Ishikawa (cell line): ENCODE measurements around the gene IGDCC3.

Experiments
- CEBPB ChIP-seq: IDR thresholded peaks from 2 replicates; pipeline ENCODE4 v1.6.1; 2012
- CREB1 ChIP-seq: IDR thresholded peaks from 2 replicates; pipeline ENCODE4 v1.6.1; 2012; ENCODE audit warnings: low read depth
- EGR1 ChIP-seq: IDR thresholded peaks from 2 replicates; pipeline ENCODE4 v1.6.1; 2012
- EP300 ChIP-seq: IDR thresholded peaks from 2 replicates; pipeline ENCODE4 v1.6.1; 2012; ENCODE audit warnings: borderline replicate concordance
- FOXM1 ChIP-seq: IDR thresholded peaks from 2 replicates; pipeline ENCODE4 v1.6.1; 2012; ENCODE audit warnings: low read depth, borderline replicate concordance
- NFIC ChIP-seq: IDR thresholded peaks from 2 replicates; pipeline ENCODE4 v1.6.1; 2012
- RAD21 ChIP-seq: IDR thresholded peaks from 2 replicates; pipeline ENCODE4 v1.6.1; 2012; ENCODE audit warnings: low read depth
- TAF1 ChIP-seq: IDR thresholded peaks from 2 replicates; pipeline ENCODE4 v1.6.1; 2012; ENCODE audit warnings: low read depth, mild to moderate bottlenecking
- TCF12 ChIP-seq: IDR thresholded peaks from 2 replicates; pipeline ENCODE4 v1.6.1; 2012; ENCODE audit warnings: low read depth
- TEAD4 ChIP-seq: IDR thresholded peaks from 2 replicates; pipeline ENCODE4 v1.6.1; 2012
- YY1 ChIP-seq: IDR thresholded peaks from 2 replicates; pipeline ENCODE4 v1.6.1; 2012; ENCODE audit warnings: low read depth
- ZBTB7A ChIP-seq: IDR thresholded peaks from 2 replicates; pipeline ENCODE4 v1.6.1; 2012; ENCODE audit warnings: low read depth
- TF ChIP-seq, protein P1 (sequence below): IDR thresholded peaks from 2 replicates; pipeline ENCODE4 v1.6.1; 2012
- TF ChIP-seq, protein P2 (sequence below): IDR thresholded peaks from 2 replicates; pipeline ENCODE4 v1.6.1; 2012; ENCODE audit warnings: low read depth, mild to moderate bottlenecking
- TF ChIP-seq, protein P3 (sequence below): IDR thresholded peaks from 2 replicates; pipeline ENCODE4 v1.6.1; 2012

Gene IGDCC3

DNA sequence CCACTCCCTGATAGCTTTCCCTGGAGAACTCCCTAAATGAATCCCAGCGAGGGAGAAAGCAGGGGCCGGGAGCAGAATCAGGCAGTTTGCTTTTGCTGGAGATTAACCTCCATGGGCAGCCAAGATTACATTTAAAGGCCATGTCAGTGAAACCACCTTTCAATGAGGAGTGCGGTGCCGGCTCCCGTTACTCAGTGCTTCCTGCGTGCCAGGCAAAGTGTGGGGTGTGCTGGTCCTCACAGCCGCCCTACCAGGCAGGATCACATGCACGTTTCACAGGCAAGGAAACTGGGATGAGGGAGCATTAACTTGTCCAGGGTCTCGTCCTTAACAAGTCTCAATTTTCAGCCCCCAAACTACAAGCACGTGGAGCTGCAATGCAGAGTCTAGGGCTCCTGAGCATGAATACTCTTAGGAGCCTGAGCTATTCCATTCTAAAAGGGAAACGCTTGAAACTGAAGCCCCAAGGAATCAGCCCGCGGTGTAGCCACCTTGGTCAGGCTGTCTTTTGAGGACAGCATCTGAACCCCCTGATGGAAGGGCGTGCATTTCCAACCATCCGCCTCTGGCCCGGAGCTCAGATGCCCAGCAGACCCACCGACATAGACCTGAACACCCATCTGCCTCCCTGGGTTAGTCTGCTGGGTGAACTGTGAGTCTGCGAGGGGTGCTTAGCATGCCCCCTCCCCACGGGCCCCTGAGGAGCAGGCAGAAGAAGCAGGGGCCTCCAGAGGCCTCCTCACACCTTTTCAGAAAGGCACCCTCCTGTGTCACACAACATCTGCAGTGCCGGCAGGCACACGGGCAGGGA lies 5.6 kb downstream of the IGDCC3 start:
- TF ChIP-seq, protein P1, sequence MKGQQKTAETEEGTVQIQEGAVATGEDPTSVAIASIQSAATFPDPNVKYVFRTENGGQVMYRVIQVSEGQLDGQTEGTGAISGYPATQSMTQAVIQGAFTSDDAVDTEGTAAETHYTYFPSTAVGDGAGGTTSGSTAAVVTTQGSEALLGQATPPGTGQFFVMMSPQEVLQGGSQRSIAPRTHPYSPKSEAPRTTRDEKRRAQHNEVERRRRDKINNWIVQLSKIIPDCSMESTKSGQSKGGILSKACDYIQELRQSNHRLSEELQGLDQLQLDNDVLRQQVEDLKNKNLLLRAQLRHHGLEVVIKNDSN, result no peak
- TF ChIP-seq RAD21 (no peak), CEBPB (no peak), TEAD4 (no peak), CREB1 (no peak), TCF12 (no peak), FOXM1 (no peak), TAF1 (no peak)
- TF ChIP-seq, protein P2, sequence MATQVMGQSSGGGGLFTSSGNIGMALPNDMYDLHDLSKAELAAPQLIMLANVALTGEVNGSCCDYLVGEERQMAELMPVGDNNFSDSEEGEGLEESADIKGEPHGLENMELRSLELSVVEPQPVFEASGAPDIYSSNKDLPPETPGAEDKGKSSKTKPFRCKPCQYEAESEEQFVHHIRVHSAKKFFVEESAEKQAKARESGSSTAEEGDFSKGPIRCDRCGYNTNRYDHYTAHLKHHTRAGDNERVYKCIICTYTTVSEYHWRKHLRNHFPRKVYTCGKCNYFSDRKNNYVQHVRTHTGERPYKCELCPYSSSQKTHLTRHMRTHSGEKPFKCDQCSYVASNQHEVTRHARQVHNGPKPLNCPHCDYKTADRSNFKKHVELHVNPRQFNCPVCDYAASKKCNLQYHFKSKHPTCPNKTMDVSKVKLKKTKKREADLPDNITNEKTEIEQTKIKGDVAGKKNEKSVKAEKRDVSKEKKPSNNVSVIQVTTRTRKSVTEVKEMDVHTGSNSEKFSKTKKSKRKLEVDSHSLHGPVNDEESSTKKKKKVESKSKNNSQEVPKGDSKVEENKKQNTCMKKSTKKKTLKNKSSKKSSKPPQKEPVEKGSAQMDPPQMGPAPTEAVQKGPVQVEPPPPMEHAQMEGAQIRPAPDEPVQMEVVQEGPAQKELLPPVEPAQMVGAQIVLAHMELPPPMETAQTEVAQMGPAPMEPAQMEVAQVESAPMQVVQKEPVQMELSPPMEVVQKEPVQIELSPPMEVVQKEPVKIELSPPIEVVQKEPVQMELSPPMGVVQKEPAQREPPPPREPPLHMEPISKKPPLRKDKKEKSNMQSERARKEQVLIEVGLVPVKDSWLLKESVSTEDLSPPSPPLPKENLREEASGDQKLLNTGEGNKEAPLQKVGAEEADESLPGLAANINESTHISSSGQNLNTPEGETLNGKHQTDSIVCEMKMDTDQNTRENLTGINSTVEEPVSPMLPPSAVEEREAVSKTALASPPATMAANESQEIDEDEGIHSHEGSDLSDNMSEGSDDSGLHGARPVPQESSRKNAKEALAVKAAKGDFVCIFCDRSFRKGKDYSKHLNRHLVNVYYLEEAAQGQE, result no peak
- TF ChIP-seq, protein P3, sequence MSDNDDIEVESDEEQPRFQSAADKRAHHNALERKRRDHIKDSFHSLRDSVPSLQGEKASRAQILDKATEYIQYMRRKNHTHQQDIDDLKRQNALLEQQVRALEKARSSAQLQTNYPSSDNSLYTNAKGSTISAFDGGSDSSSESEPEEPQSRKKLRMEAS, result no peak

DNA sequence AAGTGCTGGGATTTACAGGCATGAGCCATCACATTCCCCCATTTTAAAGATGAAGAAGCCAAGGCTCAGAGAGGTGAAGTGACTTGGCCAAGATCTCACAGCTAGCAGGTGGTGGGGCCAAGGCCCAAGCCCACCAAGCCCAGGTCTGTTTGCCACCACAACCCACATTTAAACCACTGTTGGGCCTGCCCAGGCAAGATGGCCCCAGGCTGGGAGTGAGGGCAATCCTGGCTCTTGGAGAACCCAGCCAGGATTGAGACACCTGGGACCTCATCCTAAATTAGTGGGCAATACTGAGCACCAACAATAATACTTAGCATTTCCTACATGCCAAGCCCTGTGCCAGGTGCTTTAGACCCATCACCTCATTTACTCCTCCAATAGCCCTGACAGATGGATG lies 6.9 kb downstream of the IGDCC3 start:
- no peak for TF ChIP-seq FOXM1
- no peak for TF ChIP-seq NFIC
- no peak for TF ChIP-seq CREB1
- no peak for TF ChIP-seq TAF1
- TF ChIP-seq RAD21, result no peak
- TF ChIP-seq EP300, result no peak
- TF ChIP-seq, protein P2, result no peak
- no peak for TF ChIP-seq TEAD4
- TF ChIP-seq ZBTB7A, result no peak
- TF ChIP-seq EGR1, result no peak

DNA sequence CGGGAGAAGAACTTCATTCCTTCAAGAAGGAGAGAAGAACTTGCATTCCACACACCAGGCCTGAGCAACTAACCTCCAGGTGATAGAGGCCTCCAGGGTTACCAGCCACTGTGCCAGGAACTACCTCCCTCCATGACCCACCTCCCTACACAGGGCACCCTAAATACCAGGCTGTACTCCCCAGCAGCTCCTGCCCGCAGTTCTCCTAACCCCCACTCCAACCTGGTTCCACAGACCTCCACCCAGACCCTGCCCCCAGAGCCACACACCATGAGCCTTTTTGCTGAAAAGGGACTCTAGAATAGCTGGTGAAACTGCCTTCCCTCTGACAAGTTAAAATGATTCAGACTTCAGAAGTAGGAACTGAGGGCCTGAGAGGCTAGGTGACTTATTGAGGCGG lies 8.2 kb downstream of the IGDCC3 start:
- TF ChIP-seq NFIC, result no peak

DNA sequence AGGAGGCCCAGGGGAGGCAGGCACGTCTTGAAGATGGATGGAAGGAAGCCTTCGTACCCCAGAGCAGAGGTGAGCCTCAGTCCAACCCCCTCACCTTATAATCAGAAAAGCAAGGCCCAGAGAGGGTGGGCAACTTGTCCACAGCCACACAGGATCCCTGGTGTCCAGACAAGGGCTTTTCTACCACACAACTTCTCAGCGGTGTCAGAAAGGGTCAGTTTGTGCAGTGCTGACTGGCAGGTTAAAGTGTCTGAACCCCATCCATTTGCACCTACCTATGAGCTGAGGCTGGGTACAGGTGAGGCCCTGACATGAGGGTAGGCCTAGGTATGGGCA lies 8.6 kb downstream of the IGDCC3 start:
- TF ChIP-seq CREB1, result no peak
- TF ChIP-seq, protein P1, result no peak
- TF ChIP-seq, protein P3, result no peak
- TF ChIP-seq FOXM1, result no peak
- no peak for TF ChIP-seq TAF1
- no peak for TF ChIP-seq CEBPB

DNA sequence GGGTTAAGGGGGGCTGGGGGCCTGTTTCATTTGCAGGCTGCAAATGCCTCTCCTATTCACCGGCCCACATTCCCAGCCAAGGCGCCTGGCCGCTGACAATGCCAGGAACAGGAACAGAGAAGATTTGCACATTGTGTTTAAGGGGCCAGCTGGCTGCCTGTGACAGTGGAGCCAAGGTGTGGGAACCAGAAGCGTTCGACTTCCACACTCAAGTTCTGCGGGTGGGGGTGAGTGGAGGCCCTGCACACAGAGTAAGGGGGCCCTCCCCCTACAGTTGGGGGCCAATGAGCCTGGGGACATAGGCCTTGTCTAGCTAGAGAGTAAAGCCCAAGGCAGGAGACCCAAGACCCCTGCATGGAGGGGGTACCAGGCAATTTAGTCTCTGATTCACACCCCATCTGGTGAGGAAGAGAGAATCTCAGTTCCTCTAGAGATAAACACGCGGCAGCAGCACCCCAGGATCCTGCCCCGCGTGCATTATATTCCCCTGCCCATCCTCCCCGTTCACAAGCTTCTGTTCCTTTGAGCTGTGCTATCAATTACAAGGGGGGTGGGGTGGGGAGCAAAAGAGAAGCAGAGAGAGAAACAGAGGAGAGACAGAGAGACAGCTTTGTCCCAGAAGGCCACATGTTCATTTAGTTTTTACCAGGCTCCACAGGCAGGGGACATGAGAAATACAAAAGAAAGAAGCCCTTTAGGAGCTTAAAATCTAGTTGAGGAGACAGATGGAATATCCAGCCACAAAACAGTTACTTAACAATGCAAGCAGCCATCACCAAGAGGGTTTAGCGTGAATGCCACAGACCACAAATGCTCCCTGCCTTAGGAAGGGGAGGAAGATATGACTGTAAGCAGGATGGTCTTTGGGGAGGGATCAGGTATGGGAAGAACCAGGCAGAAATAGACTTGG lies 9.2 kb downstream of the IGDCC3 start:
- no peak for TF ChIP-seq EGR1
- TF ChIP-seq CREB1, result no peak
- TF ChIP-seq TCF12, result no peak
- no peak for TF ChIP-seq CEBPB
- TF ChIP-seq RAD21, result no peak
- no peak for TF ChIP-seq YY1
- no peak for TF ChIP-seq EP300
- TF ChIP-seq ZBTB7A, result no peak
- TF ChIP-seq, protein P3, result no peak
- no peak for TF ChIP-seq NFIC
- TF ChIP-seq FOXM1, result no peak
- TF ChIP-seq TEAD4, result no peak
- no peak for TF ChIP-seq TAF1
- TF ChIP-seq, protein P1, result no peak
- TF ChIP-seq, protein P2, result no peak
